GM21786 (cell line): ENCODE data around the gene EGFR.
"Not testable (repeated sequence)": the region's sequence is repeated elsewhere in the genome, so short reads cannot be mapped to it uniquely, and the experiment has no call there.

Experiments used
- ATAC-seq: cut with Tn5 transposase; IDR thresholded peaks from one replicate; pipeline ENCODE4 v1.9.1; 2021; ENCODE audit not compliant: unreplicated experiment

Gene EGFR

DNA sequence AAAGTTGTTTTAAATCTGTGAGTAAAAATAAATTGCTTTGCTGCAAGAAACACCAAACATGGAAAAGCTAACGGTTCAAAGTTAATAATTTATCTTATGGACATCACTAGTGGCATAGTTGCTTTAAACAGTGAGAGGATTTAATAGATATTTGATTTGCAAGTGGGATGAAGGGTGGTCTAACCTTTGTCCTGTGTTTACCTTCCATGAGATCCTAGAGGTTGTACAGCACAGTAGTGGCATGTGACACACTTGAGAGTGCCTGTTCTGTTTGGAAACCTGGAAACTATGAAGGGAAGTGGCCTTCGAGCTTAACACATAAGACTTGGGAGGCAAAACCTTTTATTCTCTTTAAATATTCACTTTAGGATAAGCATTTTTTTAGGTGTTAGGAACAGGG, 16.0 kb downstream of the EGFR start:
- no peak for ATAC-seq

DNA sequence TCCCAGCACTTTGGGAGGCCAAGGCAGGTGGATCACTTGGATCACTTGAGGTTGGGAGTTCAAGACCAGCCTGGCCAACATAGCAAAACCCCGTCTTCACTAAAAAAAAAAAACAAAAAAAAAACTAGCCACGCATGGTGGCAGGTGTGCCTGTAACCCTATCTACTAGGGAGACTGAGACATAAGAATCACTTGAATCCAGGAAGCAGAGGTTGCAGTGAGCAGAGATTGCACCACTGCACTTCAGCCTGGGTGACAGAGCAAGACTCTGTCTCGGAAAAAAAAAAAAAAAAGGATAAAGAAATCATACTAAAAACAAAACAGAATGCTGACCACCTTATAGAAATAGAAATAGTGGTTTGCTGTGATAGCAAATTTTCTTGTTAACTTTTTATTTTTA, 16.6 kb downstream of the EGFR start:
- ATAC-seq = not testable (repeated sequence)

DNA sequence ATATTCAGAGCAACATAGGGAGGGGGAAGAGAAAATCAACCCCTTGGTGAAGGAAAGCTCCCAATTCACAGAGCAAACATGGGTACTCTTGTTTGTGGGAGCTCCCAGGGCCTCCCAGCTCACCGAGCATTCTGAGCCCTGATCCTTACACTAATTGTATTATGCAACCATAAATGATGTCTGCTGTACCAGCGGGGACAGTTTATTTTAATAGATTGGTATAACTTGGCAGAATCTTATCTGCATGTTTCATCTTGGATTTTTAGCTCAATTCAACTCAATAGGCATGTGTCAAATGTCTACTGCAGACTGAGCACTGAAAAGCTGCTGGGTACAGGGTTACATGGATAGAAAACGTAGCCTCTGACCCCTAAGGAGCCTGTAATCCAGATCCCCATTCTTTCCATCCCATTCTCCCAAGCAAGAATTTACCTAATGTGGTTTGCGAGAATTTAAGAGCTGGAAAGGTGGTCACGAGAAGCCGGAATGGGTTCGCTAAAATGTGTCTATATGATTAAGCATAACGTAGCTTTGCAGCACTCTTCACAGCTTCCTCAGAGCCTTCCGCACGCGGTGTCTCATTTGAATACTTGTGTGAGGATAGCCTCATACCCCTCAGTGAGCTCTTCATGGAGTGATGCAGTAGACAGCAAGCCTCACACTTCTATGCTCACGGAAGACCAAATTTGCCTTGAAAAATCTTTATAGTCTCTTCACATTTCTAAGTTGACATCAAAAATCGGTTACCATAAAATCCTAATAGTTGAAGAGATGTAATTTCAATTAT, 18.3 kb downstream of the EGFR start:
- ATAC-seq = no peak

DNA sequence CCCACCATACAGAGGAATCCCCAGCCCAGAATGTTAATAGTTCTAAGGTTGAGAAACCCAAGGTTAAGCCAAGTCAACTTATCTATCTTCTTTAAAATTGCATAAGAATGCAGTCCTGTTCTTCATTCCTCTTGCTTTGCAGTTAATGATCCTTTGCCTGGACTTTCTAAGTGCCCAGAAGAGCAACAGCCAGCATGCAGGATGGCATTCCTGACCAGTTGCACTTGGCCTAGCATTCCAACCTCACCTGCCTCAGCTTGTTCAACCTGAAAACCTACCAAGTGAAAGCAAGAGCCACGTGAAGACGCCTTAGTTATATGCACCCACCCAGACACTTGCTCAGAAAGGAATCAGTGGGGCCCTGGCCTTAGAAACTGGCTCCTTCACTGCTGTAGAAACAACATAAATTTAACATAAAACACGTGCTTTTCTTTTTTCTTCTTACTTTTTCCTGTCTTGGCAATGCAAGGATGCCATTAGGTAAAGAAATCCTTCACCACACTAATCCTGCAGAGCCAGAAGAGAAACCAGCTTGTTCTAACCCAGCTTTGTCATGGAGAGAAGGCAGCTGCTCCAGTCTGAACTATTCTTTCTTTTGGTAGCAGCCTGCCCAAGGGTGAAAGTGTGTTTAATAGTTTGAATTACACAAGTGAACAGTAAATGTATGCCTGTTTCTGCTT, 25.0 kb downstream of the EGFR start:
- ATAC-seq = no peak

DNA sequence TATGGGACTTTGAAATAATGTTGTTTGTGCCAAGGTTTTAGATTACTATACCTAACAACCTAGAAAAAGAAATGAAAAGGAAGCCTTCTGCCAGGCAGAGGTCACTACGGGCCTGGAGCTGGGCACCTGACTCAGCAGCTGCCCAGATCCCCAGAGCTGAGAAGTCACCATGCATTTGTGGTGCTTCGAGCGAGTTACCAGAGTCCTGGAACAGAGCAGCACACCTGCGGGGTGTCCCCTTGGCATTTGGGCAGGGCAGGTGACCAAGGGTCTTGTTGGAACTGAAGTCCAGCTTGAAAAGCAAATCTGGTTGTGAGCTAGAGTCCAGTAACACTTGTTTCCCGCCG, 25.5 kb downstream of the EGFR start:
- no peak for ATAC-seq

DNA sequence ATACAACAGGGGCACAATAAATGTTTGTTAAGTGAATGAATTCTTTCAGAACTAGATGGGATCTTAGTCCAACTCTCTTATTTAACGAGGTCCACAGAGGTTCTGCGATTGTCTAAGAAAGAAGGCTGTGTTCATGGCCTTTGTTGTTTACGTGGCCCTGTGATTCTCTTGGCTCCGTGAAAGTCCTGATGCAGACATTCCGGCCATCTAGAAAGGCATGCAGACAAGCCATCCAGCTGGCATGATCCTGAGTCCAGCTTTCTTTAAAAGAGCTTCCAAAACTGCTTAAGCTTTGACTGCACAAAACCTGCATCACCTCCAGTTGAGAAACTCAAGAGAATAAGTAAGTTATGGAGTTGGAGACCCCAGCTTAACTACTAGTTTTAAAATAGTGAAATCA, 26.0 kb downstream of the EGFR start:
- no peak for ATAC-seq

DNA sequence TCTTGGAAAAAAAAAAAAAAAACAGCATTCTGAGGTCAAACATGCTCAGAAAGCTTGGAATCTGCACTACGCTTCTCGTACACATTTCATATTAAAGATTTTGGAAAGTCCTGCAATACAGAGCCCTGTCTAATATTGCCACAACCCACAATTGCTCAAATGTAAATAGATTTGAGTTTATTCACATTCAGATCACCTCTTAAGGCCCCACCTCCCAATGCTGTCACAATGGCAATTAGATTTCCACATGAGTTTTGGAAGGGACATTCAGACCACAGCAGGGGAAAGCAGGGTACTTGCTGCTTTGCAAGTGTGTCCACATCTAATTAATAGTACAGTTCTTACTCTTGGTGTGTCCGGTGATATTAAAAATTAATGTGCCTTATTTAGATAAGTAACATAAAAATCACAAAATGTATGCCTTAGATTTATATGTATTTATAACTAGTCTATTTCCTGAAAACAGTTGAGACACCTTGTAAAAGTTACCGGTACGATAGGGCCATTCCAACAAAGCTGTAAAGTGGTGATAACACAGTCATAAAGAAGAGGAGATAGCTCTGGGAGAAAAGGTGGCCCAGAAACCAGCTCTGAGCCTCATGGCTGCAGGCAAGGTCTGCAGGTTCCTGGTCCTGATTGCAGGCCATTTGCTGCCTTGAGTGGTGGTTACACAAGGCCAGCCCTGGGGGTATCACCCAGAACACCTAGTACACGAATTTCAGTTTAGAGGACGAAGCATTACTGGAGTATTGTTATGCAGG, 27.9 kb downstream of the EGFR start:
- ATAC-seq = no peak

DNA sequence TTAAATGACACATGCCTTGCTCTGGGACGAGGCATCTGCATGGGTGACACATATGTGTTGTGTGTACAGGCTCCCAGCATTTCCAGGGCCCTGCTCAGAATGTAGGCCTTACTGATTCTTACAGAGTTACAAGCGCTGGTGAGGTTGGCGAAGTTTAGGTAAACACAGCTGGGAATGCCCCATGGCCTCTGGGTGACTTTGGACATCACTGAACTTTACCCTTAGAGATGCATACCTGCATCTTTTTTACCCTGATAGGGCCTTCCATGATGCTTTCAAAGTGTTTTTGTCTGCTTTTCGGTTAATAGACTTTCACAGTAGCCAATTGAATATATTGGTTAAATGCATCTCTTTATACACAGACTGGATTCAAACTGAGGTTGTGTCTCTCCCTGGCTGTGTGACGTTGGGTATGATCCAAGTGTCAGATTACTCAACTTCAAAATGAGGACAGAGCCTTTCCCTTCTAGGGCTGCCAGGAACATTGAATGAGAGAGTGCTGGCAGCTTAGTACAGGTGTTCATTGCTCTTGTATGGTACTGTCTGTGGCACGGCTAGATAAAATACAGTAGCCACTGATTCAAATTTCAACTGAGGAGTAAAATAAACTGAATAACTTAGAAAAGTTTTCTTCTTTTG, 29.5 kb downstream of the EGFR start:
- ATAC-seq = no peak

DNA sequence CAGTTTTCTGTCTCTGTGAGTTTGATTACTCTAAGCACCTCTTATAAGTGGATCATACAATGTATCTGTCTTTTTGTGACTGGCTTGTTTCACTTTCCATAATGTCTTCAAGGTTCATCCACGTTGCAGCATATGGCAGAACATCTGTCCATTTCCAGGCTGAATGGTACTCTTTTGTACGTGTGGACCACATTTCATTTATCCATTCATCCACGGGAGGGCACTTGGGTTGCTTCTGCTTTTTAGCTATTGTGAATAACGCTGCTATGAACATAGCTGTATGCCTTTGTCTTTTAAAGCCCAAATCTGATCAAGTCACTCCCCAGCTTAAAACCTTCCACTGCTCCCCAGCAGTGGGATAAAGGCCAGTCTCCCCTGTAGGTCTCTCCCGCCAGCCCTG, 31.5 kb downstream of the EGFR start:
- no peak for ATAC-seq

DNA sequence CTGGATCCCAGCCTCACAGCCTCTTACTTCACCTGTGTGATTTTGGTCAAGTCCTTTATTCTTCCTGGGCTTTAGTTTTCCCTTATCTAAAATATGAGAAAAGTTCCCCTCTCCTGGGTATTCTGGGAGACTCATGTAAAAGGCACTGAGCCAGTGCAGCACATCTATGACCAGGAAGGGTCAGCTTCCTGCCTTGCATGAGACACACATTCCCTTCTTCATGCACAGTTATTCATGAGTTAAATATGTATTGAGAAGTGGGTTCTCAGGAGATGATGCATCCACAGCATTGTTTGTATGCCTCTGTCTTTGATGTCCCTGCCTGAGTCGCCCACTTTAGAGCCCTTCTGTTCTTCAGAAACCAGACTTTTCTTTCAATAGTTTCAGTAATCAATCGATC, 33.3 kb downstream of the EGFR start:
- ATAC-seq = no peak

DNA sequence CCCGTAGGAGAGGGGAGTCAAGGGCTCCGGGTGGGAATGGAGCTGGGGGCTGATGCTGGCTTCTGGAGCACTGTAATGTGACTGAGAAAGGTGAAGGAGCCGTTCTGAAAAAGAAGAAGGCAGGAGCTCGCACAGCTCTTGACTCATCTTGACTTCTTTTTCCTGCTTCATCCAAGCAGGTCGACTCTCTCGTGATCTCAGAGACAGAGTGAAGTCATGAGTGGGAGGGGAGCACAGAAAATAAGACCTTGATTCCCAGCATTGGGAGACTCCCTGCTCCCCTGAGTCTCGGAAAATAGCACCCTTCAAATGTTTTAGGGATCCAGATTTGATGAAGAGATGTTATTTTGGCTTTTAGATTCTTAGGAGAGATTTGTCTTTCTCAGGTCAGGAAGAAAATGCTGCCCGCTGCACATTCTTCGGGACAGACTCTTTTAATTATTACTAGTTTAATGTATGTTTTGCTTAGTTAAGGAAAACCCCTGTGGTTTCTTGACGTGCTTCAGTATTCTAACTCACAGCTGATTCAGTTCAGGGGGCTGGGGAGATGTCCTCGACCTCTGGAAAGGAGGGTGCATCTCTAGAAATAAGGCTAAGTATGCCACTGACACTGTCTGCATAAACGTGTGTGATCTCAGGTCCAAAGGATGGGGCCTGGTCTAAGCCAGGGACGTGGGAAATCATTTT, 34.1 kb downstream of the EGFR start:
- no peak for ATAC-seq

DNA sequence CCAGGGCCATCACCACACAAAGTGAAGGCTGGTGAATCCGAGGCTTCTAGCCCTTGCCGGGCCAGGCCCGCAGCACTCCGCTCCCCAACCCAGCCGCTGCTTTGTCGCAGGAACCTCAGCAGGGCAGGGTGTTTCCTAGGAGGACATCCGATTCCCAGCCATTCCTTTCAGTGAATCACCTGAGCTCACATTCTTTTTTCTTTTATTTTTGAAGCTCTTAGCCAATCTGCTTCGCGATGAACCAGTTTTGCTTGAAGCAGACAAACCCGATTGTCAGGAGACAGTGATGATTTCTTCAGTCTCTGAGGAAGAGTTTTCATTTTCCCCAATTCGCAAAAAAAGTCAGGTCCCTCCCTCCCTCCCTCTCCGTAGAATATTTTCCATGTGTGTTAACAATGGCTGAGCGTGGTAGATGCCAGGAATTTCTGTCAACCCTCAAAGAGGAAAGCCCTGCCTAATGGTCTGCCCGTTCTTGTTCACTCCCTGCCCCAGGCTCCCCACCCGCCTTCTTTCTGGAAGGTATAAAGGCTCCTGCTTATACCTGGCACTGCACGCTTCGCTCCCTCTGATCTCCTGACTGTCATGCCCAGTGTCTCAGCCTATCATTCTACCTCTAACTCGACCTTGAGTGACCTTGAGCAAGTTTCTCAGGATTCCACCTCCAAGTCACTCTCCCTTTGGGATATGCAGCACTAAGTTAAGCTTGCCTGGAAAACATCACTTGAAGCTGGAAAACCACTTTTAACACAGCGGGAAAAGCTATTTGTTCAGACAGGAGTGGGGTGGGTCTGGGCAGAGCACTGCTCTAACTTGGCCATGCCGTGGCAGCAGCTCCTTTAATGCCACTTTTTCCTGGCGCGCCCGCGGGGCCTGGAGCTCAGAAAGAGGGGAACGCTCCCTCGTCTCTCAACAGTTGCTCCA, 35.1 kb downstream of the EGFR start:
- no peak for ATAC-seq

DNA sequence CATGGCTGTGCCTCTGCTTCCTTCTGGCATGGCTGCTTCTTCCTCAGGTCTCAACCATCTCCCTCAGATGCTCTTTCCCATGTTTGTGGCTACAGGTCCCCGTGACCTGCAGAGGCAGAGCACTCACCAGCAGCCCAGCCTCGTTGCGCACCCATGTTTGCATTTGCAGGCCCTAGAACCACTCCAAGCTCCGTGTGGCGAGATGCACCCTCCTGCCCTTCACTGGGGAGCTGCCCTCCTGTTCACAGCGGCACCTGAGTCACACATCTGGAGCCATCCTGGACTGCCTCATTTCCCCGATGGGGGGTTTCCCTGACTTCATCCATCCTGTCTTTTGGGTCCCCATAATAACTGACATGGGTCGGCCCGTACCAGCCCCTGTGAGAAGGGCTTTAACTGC, 35.9 kb downstream of the EGFR start:
- ATAC-seq = no peak

DNA sequence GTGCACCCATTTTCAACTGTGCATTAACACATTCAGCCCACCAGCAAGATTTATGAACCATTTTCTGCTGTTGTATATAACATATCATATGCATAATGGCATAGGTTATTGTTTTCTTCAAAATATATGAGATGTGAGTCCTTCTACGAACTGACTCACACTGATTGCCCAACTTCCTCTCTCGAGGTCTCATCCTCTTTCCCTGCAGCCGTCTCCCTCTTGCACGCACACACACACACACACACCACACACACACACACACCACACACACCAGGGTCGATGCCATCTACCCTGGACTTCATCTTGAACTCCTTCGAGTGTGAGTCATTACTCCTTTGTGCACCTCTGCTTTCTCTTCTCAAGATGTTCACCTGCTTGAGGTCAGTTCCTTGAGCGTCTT, 36.7 kb downstream of the EGFR start:
- ATAC-seq = no peak

DNA sequence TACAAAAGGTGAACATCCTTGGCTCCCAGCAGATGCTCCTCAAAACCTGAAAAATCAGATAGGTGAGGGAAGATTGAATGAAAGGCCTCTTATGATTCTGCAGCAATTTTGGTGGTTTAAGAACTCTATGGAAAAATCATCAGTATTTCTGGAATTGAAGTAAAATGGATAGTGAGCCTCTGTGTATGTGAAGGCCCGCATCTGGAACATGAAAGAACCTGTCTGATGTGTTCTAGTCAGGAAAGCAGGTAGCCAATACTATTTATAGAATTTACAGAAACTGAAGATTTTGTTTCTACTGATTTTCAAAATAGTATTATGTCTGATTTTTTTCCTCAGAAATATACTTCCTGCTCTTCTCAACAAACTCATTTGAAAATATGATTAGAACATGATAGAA, 37.3 kb downstream of the EGFR start:
- no peak for ATAC-seq

DNA sequence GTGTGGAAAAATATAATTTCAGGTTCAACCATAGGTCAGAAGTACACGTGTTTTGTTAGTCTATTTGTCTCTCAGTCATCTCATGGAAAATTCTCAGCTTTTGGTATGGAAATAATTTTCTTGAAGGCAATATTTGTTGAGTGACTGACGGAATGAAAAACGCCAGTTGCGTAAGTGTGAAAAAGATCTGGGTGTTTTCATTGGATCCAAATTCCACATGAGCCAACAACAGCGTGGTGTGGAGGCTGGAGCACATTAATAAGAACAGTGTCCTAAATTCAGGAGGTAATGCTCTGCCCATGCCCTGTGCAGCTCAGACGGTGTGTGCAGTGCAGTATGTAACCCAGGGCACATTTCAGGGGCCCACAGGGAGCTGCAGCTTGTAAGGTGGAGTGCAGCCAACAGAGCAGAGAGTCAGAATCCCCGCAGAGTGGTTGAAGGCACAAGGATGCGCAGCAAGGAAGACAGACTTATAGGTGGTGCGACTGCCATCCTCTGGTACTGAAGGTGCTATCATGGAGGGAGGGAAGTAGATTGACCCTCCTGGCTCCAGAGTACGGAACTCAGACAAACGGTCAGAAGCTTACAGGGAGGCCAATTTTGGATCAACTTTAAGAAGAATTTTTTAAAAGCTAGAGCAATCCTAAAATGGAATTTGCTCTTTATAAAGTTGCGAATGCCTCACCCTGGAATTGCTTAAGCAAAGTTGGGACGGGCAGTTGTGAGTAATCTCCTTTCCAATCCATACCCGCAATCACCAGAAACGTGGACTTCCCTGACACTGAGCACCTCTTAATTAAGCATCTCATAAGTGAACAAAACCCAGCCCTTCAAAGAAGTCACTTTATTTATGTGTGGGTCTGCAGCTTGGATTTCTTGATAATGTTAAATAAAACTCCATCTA, 38.0 kb downstream of the EGFR start:
- ATAC-seq = no peak

DNA sequence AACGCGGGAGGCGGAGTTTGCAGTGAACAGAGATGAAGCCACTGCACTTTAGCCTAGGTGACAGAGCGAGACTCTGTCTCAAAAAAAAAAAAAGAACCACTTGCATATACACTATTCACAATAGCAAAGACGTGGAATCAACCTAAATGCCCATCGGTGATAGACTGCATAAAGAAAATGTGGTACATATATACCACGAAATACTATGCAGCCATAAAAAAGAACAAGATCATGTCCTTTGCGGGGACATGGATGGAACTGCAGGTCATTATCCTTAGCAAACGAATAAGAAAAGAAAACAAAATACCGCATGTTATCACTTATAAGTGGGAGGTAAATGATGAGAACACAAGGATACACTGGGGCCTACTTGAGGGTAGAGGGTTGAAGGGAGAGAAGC, 39.5 kb downstream of the EGFR start:
- ATAC-seq = no peak

DNA sequence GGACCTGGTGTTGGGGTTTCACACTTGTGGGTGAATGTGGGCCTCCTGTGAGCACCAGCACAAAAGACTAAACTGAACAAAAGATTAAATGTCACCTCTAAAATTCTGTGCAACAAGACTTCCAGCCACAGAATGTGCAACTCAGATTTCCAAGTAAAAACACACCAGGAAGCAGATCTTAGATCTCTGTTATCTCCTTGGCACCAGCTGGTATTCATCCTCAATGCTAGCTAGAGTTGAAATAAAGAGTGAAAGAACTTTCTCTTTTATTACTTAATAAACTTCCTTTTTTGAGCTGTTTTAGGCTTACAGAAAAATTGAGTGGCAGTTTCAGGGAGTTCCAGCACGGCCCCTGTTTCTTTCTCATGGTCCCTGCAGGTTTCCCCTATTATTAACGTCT, 40.2 kb downstream of the EGFR start:
- ATAC-seq = no peak

DNA sequence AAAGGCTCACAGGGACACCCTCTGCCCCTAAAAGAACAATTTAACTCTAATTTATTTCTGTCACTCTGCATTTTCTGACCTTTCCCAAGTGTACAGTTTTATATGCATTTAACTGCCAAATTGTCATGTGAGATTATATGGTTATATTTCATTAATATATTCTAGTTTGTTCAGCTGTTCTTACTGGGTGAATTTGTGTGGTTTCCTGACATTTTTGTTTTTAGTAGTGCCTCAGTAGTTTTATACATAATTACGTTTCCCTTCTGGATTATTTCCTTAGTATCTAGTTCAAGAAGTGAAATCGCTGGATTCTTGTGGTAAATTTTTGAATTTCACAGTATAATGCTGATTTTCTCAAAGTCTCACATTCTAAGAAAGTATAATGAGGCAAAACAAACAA, 41.3 kb downstream of the EGFR start:
- ATAC-seq = no peak
